ENCODE measurements around the gene DMD. TPM values are rescaled to one million over a fixed set of nuclear protein-coding genes. Genes with fewer than 3 reads are reported as not detected.

The DMD gene
- total and polyA plus RNA-seq, 2 of the 13 experiments (the other 11 are each of a cell fraction or from before 2014, with no cell fraction given), result 17.6 to 25.9 TPM

GRCh38 chrX:32744921-32745320 lies 466.4 kb downstream of the DMD start:
- FAIRE-seq, result no peak
- no peaks in the 10 kb centered on the region for H3K36me3 ChIP-seq (replicated peaks in 1 of 2; ENCODE audit: control insufficient read depth in 1 of 2, insufficient read depth in 2 of 2, low read length in 2 of 2)
- H3K9ac ChIP-seq (ENCODE audit: insufficient read depth, low read depth, low read length), result no peak overlapping the region
- no peak overlapping the region for H3K27ac ChIP-seq (ENCODE audit: extremely low read length, insufficient read depth, low read length)
- ChIA-PET POLR2A (no interaction called here), CTCF (ENCODE audit: low intra/inter-chr PET ratio, low total read pairs) (no interaction called here)
- in situ Hi-C loops (cut with HindIII; ENCODE audit: extremely low pct_ligation_motif_present, low pct_unique_long_range_greater_than_20kb) (no loop called here), intact Hi-C loops (cut with micrococcal nuclease; ENCODE audit: unreplicated experiment) (no loop called here)
- ATAC-seq, result no peak
- H3K27me3 ChIP-seq (ENCODE audit: control insufficient read depth in 1 of 2, insufficient read depth in 2 of 2, low read length in 2 of 2), result no peaks in the 10 kb centered on the region
- no peak for DNase-seq (ENCODE audit: low spot score)
- no peaks in the 10 kb centered on the region for H3K79me2 ChIP-seq (ENCODE audit: insufficient read depth, low read length)
- H3K4me2 ChIP-seq (ENCODE audit: low read depth, low read length), result no peak overlapping the region
- no peak overlapping the region for H3K4me3 ChIP-seq (replicated peaks in 1 of 3; ENCODE audit: insufficient read depth in 1 of 3, low read depth in 2 of 3, low read length in 3 of 3)
- 0% methylated on average over 1 of the region's 1 CpG for WGBS (ENCODE audit: low lambda C conversion rate)
- no TSS peak for BruUV-seq (replicated peaks)
- H2AFZ ChIP-seq (ENCODE audit: low read length), result no peak overlapping the region
- no peaks in the 10 kb centered on the region for H4K20me1 ChIP-seq (ENCODE audit: insufficient read depth, low read length)
- no peaks in the 10 kb centered on the region for H3K4me1 ChIP-seq (ENCODE audit: insufficient read depth, low read length)
- H3K9me3 ChIP-seq (ENCODE audit: low read length), result no peaks in the 10 kb centered on the region
- no peak for TF ChIP-seq MAF1 (CRISPR knock-in tag; IDR thresholded peaks at IDR 0.05; ENCODE audit: borderline replicate concordance)
- no peak for TF ChIP-seq HNF1B (CRISPR knock-in tag; IDR thresholded peaks at IDR 0.05)
- no peak for TF ChIP-seq POGZ (CRISPR knock-in tag; IDR thresholded peaks at IDR 0.05)
- no peak for TF ChIP-seq ZNF547 (CRISPR knock-in tag; IDR thresholded peaks at IDR 0.05)
- TF ChIP-seq GATAD2A (CRISPR knock-in tag; IDR thresholded peaks at IDR 0.05), result no peak
- no peak for TF ChIP-seq FOXO1 (CRISPR knock-in tag; IDR thresholded peaks at IDR 0.05)
- no peak for TF ChIP-seq MAX (IDR thresholded peaks at IDR 0.05)
- no peak for TF ChIP-seq GZF1 (CRISPR knock-in tag; IDR thresholded peaks at IDR 0.05)
- no peak for TF ChIP-seq AKAP8 (CRISPR knock-in tag; IDR thresholded peaks at IDR 0.05)
- TF ChIP-seq MYPOP (CRISPR knock-in tag; IDR thresholded peaks at IDR 0.05), result no peak
- TF ChIP-seq ZSCAN31 (CRISPR knock-in tag; IDR thresholded peaks at IDR 0.05; ENCODE audit: low read depth), result no peak
- TF ChIP-seq JARID2 (CRISPR knock-in tag; IDR thresholded peaks at IDR 0.05; ENCODE audit: insufficient replicate concordance), result no peak
- no peak for TF ChIP-seq TFAP4 (IDR thresholded peaks at IDR 0.05; ENCODE audit: borderline replicate concordance, low read depth)
- TF ChIP-seq NFAT5 (CRISPR knock-in tag; IDR thresholded peaks at IDR 0.05), result no peak
- no peak for TF ChIP-seq ARID3A (IDR thresholded peaks at IDR 0.05; ENCODE audit: low read depth, low read length)

Measured in HepG2 (cell line).